Uterus (tissue), 2 donors: ENCODE data around the gene RNASE8.

Experiments used
- POLR2A ChIP-seq, 2 donors: fragments of 450-650 bp; IDR thresholded peaks; one replicate each; pipeline ENCODE4 v1.6.1; 2016; ENCODE audit warnings: antibody characterized with exemption in 2 of 2, mild to moderate bottlenecking in 1 of 2, moderate library complexity in 1 of 2
- TF ChIP-seq, protein P1 (sequence below), 4 experiments: fragments of 200-600 bp in 2 of 4; fragments of 450-650 bp in 2 of 4; sonication (generic) in 2 of 4; IDR thresholded peaks; one replicate each; pipeline ENCODE4 v1.5.1; 2016 to 2019; ENCODE audit warnings: antibody characterized with exemption in 4 of 4, mild to moderate bottlenecking in 2 of 4, moderate library complexity in 1 of 4

DNA sequence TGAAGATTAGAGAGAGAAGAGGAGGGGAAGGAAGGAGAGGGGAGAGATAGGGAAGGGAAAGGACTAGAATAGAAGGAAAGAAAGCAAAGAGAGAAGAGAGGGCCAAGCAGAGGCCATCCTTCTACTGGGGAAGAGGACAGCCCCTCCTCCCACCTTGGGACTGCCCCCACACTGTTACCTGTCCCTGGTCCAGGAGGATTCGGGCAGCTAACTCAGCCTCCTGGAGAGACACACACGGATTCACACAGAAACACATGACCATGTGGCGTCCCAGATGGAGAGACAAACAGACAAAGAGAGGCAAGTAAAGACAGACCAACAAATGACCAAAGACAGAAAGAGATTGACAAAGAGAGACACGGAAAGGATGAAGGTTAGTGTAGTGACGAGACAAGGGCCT is 34.9 kb upstream of the RNASE8 start:
- TF ChIP-seq, protein P1, sequence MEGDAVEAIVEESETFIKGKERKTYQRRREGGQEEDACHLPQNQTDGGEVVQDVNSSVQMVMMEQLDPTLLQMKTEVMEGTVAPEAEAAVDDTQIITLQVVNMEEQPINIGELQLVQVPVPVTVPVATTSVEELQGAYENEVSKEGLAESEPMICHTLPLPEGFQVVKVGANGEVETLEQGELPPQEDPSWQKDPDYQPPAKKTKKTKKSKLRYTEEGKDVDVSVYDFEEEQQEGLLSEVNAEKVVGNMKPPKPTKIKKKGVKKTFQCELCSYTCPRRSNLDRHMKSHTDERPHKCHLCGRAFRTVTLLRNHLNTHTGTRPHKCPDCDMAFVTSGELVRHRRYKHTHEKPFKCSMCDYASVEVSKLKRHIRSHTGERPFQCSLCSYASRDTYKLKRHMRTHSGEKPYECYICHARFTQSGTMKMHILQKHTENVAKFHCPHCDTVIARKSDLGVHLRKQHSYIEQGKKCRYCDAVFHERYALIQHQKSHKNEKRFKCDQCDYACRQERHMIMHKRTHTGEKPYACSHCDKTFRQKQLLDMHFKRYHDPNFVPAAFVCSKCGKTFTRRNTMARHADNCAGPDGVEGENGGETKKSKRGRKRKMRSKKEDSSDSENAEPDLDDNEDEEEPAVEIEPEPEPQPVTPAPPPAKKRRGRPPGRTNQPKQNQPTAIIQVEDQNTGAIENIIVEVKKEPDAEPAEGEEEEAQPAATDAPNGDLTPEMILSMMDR (IDR thresholded peaks at IDR 0.05) = no peak
- no peak for TF ChIP-seq POLR2A (IDR thresholded peaks at IDR 0.05)
